Duodenal mucosa (tissue), 2 donors: ENCODE measurements around the gene GLI1.

ENCODE experiments used
- H3K27ac ChIP-seq: one replicate; pipeline ENCODE4 v1.7.0; 2013; ENCODE audit warnings: low read depth, low read length
- H3K27me3 ChIP-seq, 2 donors: one replicate each; pipeline ENCODE4 v1.7.0; 2013; ENCODE audit warnings: low read length in 2 of 2, control low read depth in 1 of 2; ENCODE audit not compliant: insufficient read depth in 2 of 2, control insufficient read depth in 1 of 2
- H3K36me3 ChIP-seq, 2 donors: one replicate each; pipeline ENCODE4 v1.7.0; 2013; ENCODE audit warnings: low read length in 2 of 2, control low read depth in 1 of 2; ENCODE audit not compliant: insufficient read depth in 2 of 2, control insufficient read depth in 1 of 2
- H3K4me1 ChIP-seq, 2 donors: one replicate each; pipeline ENCODE4 v1.7.0; 2013; ENCODE audit warnings: low read length in 2 of 2, control low read depth in 1 of 2; ENCODE audit not compliant: insufficient read depth in 2 of 2, control insufficient read depth in 1 of 2
- H3K4me3 ChIP-seq, 2 donors: one replicate each; pipeline ENCODE4 v1.7.0; 2013; ENCODE audit warnings: low read length in 2 of 2, low read depth in 1 of 2
- H3K9ac ChIP-seq, 2 donors: one replicate each; pipeline ENCODE4 v1.7.0; 2013; ENCODE audit warnings: low read length in 2 of 2, low read depth in 1 of 2
- H3K9me3 ChIP-seq, 2 donors: one replicate each; pipeline ENCODE4 v1.7.0; 2013; ENCODE audit warnings: low read length in 2 of 2, control low read depth in 1 of 2; ENCODE audit not compliant: control insufficient read depth in 1 of 2

GLI1 gene

GRCh38 chr12:57467915-57468314 is 8.3 kb downstream of the GLI1 start:
- H3K9ac ChIP-seq, result no peak overlapping the region
- H3K27me3 ChIP-seq, result no peaks in the 10 kb centered on the region
- H3K4me3 ChIP-seq, result no peak overlapping the region
- peaks cover 29 to 32% of the 10 kb centered on the region in 2 donors for H3K4me1 ChIP-seq
- no peaks in the 10 kb centered on the region for H3K9me3 ChIP-seq
- H3K27ac ChIP-seq, result no peak overlapping the region
- peaks cover 2 to 21% of the 10 kb centered on the region in 2 donors for H3K36me3 ChIP-seq

GRCh38 chr12:57469296-57470164 is 9.9 kb downstream of the GLI1 start:
- H3K4me3 ChIP-seq, result no peak overlapping the region
- peaks cover 0 to 6% of the 10 kb centered on the region in 2 donors for H3K27me3 ChIP-seq
- H3K4me1 ChIP-seq, result peaks cover 35% of the 10 kb centered on the region in 2 donors
- H3K9ac ChIP-seq, result no peak overlapping the region
- no peak overlapping the region for H3K27ac ChIP-seq
- no peaks in the 10 kb centered on the region for H3K9me3 ChIP-seq
- H3K36me3 ChIP-seq, result peaks cover 2 to 24% of the 10 kb centered on the region in 2 donors

DNA sequence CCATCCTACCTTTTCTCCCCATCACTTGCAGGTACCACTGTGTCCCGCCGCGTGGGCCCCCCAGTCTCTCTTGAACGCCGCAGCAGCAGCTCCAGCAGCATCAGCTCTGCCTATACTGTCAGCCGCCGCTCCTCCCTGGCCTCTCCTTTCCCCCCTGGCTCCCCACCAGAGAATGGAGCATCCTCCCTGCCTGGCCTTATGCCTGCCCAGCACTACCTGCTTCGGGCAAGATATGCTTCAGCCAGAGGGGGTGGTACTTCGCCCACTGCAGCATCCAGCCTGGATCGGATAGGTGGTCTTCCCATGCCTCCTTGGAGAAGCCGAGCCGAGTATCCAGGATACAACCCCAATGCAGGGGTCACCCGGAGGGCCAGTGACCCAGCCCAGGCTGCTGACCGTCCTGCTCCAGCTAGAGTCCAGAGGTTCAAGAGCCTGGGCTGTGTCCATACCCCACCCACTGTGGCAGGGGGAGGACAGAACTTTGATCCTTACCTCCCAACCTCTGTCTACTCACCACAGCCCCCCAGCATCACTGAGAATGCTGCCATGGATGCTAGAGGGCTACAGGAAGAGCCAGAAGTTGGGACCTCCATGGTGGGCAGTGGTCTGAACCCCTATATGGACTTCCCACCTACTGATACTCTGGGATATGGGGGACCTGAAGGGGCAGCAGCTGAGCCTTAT is 10.8 kb downstream of the GLI1 start:
- Histone ChIP-seq H3K36me3 (peaks cover 2 to 29% of the 10 kb centered on the region in 2 donors), H3K27me3 (peaks cover under 1 to 13% of the 10 kb centered on the region in 2 donors), H3K27ac (no peak overlapping the region), H3K4me3 (peak overlapping the region; percentile 10 to 50), H3K4me1 (peaks cover 44% of the 10 kb centered on the region in 2 donors), H3K9ac (no peak overlapping the region), H3K9me3 (no peaks in the 10 kb centered on the region)

- H3K27me3 ChIP-seq, result peaks cover 4 to 20% of the 10 kb centered on the region in 2 donors
- H3K4me1 ChIP-seq, result peaks cover 51% of the 10 kb centered on the region in 2 donors
- peaks cover 2 to 29% of the 10 kb centered on the region in 2 donors for H3K36me3 ChIP-seq
- no peaks in the 10 kb centered on the region for H3K9me3 ChIP-seq
- H3K9ac ChIP-seq, result peak overlapping the region; percentile 44 to 60
- peak overlapping the region; percentile 28 to 50 for H3K4me3 ChIP-seq
- peak overlapping the region; percentile 15 for H3K27ac ChIP-seq
Observed at GRCh38 chr12:57470970-57471656, 11.5 kb downstream of the GLI1 start.

GRCh38 chr12:57471661-57472060 is 12.1 kb downstream of the GLI1 start:
- peaks cover 54 to 55% of the 10 kb centered on the region in 2 donors for H3K4me1 ChIP-seq
- H3K4me3 ChIP-seq, result peak overlapping the region; percentile 28 to 50
- no peaks in the 10 kb centered on the region for H3K9me3 ChIP-seq
- no peak overlapping the region for H3K27ac ChIP-seq
- peaks cover 4 to 25% of the 10 kb centered on the region in 2 donors for H3K27me3 ChIP-seq
- H3K36me3 ChIP-seq, result peaks cover 2 to 29% of the 10 kb centered on the region in 2 donors
- H3K9ac ChIP-seq, result peak overlapping the region; percentile 44 to 60

DNA sequence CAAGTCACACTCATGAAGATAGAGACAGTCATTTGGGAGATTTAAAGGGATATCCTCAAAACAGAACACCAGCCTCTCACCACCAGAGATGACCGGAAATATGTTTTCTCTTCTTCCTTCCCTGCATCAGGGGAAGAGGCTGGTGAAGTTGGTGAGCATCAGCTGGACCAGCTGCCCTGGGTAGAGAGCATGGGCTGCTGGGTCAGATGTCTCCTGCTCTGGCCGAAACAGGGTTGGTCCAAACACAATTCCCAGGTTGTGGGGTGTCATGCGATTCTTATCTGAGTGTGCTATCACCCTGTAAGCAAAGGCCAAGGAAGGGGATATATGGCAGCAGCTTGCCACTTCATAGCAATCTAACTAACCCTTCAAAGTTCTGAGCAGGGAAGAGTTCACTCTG is 12.8 kb downstream of the GLI1 start:
- Histone ChIP-seq H3K36me3 (peaks cover 2 to 29% of the 10 kb centered on the region in 2 donors), H3K4me1 (peaks cover 54 to 55% of the 10 kb centered on the region in 2 donors), H3K9me3 (no peaks in the 10 kb centered on the region), H3K9ac (no peak overlapping the region), H3K27ac (no peak overlapping the region), H3K4me3 (no peak overlapping the region), H3K27me3 (peaks cover 4 to 30% of the 10 kb centered on the region in 2 donors)

DNA sequence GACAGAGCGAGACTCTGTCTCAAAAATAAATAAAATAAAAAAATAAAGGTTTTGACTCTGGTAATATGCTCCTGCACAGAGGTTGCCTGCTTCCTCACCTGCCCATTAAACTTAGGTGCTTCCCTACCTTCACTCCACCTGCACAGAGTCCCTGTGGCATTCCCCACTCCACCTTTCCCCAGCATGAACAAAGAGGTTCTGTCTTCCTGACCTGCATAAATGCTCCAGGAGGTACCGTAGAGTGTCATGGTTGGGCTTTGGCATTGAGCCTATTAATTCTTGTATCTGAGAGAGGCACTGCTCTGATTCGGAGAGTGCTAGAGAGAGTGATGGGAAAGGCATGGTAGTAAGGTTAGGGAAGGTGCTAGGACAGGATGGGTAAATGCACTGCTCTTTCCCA is 13.8 kb downstream of the GLI1 start:
- Histone ChIP-seq H3K4me3 (no peak overlapping the region), H3K27ac (no peak overlapping the region), H3K9me3 (no peaks in the 10 kb centered on the region), H3K4me1 (peaks cover 54 to 55% of the 10 kb centered on the region in 2 donors), H3K9ac (no peak overlapping the region), H3K36me3 (peaks cover 2 to 29% of the 10 kb centered on the region in 2 donors), H3K27me3 (peaks cover 4 to 30% of the 10 kb centered on the region in 2 donors)

DNA sequence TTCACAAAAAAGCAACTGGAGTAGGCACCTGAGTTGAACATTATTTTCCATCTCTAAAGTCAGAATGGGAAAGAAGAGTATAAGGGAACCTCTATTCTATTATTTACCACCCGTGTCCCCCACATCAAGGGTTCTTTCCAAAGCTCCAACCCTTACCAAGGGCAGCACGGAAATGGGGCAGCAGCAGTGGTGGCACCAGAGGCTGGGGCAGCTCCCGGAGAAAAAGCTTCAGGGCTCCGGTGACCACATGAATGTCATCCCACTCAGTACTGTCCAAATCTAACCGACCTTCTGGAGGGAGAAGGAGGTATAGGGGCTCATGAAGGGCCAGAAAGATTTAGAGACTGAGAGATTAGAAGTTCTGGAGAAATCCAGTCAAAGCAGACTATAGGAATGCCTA is 14.3 kb downstream of the GLI1 start:
- peaks cover 4 to 32% of the 10 kb centered on the region in 2 donors for H3K27me3 ChIP-seq
- H3K27ac ChIP-seq, result no peak overlapping the region

GRCh38 chr12:57474430-57474829 is 14.8 kb downstream of the GLI1 start:
- Histone ChIP-seq H3K4me3 (no peak overlapping the region), H3K36me3 (peaks cover 2 to 24% of the 10 kb centered on the region in 2 donors), H3K27ac (no peak overlapping the region), H3K9me3 (no peaks in the 10 kb centered on the region), H3K9ac (no peak overlapping the region), H3K4me1 (peaks cover 54 to 63% of the 10 kb centered on the region in 2 donors), H3K27me3 (peaks cover 4 to 35% of the 10 kb centered on the region in 2 donors)

More for the DNA sequence above, 14.3 kb downstream of the GLI1 start:
- Histone ChIP-seq H3K9ac (no peak overlapping the region), H3K9me3 (no peaks in the 10 kb centered on the region), H3K36me3 (peaks cover 2 to 29% of the 10 kb centered on the region in 2 donors), H3K4me1 (peaks cover 55 to 58% of the 10 kb centered on the region in 2 donors), H3K4me3 (no peak overlapping the region)
